Testis (tissue), 3 donors: ENCODE data around the gene RALGPS1. TPM values are rescaled to one million over a fixed set of nuclear protein-coding genes. Genes with fewer than 3 reads are reported as not detected.

Experiments
- DNase-seq: peaks from one replicate; pipeline ENCODE4 v3.0.0-alpha.2; 2019
- H3K27ac ChIP-seq, 2 donors: fragments of 200-600 bp; sonication (generic); one replicate each; pipeline ENCODE4 v1.5.1; 2019
- H3K27me3 ChIP-seq: fragments of 200-600 bp; sonication (generic); one replicate; pipeline ENCODE4 v1.5.1; 2019
- H3K36me3 ChIP-seq: fragments of 200-600 bp; sonication (generic); one replicate; pipeline ENCODE4 v1.5.1; 2017; ENCODE audit warnings: low read depth; ENCODE audit errors: missing control alignments
- H3K4me1 ChIP-seq: fragments of 200-600 bp; sonication (generic); one replicate; pipeline ENCODE4 v1.5.1; 2019
- H3K4me3 ChIP-seq, 2 donors: fragments of 200-600 bp; sonication (generic); one replicate each; pipeline ENCODE4 v1.5.1; 2017 to 2019
- H3K9me3 ChIP-seq: fragments of 200-600 bp; sonication (generic); one replicate; pipeline ENCODE4 v1.5.1; 2017
- CTCF ChIP-seq, 3 experiments: fragments of 450-650 bp in 2 of 3; fragments of 200-600 bp in 1 of 3; sonication (generic) in 1 of 3; IDR thresholded peaks; one replicate each; pipeline ENCODE4 v1.5.1; 2016 to 2019; ENCODE audit warnings: antibody characterized with exemption in 3 of 3, mild to moderate bottlenecking in 2 of 3, moderate library complexity in 1 of 3
- POLR2A ChIP-seq: fragments of 450-650 bp; IDR thresholded peaks from one replicate; pipeline ENCODE4 v1.6.1; 2017; ENCODE audit warnings: antibody characterized with exemption, mild to moderate bottlenecking, moderate library complexity
- WGBS, 2 donors: methylation state at CpG; one replicate each; pipeline ENCODE4 v1.1.5; 2018; 5-methylcytosine and 5-hydroxymethylcytosine counted together
- intact Hi-C: fragments of 100-400 bp; cut with DNase I; formaldehyde crosslinking; loops from one replicate; pipeline ENCODE4 v1.15.1; 2023; ENCODE audit warnings: low total_unique reads
- polyA plus RNA-seq: library from polyadenylated mRNA; stranded (reverse); fragments of 350-450 nt; fragmentation: Illumina TruSeq; extraction: RNeasy Lipid Tissue Mini Kit (QIAGEN cat#74804); gene quantifications from one replicate; pipeline ENCODE4 v1.2.3, GENCODE V29; 2014; ENCODE audit warnings: low read depth, low replicate concordance; ENCODE audit not compliant: insufficient read depth
- total RNA-seq, 2 donors: library from RNA; depleted of rRNA; stranded (reverse); fragments of >200 nt; gene quantifications; one replicate each; pipeline ENCODE4 v1.2.3, GENCODE V29; 2016

Gene RALGPS1
- total and polyA plus RNA-seq, 3 donors from 2014 or later, result 35.9 to 48.6 (median 36.9) TPM

- no peak for DNase-seq
- TF ChIP-seq POLR2A (no peak), CTCF (IDR thresholded peaks at IDR 0.05) (no peak)
- H3K27ac ChIP-seq, result no peak overlapping the region
- H3K4me1 ChIP-seq, result peaks cover 5% of the 10 kb centered on the region
- whole genome bisulfite sequencing, 2 donors, result 96 to 97% methylated on average over 3 of the region's 3 CpGs
- intact Hi-C loops, result no loop called here
- no peaks in the 10 kb centered on the region for H3K9me3 ChIP-seq
- no peaks in the 10 kb centered on the region for H3K27me3 ChIP-seq
- H3K4me3 ChIP-seq, result no peak overlapping the region
- H3K36me3 ChIP-seq, result no peaks in the 10 kb centered on the region
Observed at GRCh38 chr9:127061411-127061810, 146.8 kb downstream of the RALGPS1 start.

DNA sequence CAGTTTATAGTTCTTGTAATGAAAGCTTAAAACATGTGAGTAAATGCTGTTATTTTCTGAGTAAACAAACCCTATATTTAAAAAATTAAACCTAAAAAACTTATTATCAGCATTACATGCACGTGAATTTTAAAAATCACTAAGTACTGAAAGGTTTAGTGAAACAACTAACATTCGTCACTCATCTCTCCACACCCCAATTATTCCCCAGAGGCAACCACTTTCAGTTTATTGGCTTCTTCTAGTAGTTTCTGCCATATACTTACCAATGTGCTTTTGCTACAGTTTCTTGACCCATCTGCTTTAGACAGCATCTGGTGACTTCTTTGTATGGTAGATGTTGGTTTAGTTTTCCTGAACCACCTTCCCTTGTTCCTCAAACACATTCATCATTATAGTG is 149.8 kb downstream of the RALGPS1 start:
- no peak overlapping the region for H3K4me3 ChIP-seq

GRCh38 chr9:127065592-127065991 is 151.0 kb downstream of the RALGPS1 start:
- Histone ChIP-seq H3K36me3 (no peaks in the 10 kb centered on the region), H3K27me3 (no peaks in the 10 kb centered on the region), H3K4me1 (no peaks in the 10 kb centered on the region), H3K9me3 (no peaks in the 10 kb centered on the region), H3K4me3 (no peak overlapping the region), H3K27ac (no peak overlapping the region)
- intact Hi-C loops, result no loop called here
- TF ChIP-seq POLR2A (no peak), CTCF (IDR thresholded peaks at IDR 0.05) (no peak)
- WGBS, 2 donors, result 77 to 81% methylated on average over 1 of the region's 1 CpG
- no peak for DNase-seq

More for the DNA sequence above, 149.8 kb downstream of the RALGPS1 start:
- Histone ChIP-seq H3K9me3 (no peaks in the 10 kb centered on the region), H3K27ac (no peak overlapping the region), H3K36me3 (no peaks in the 10 kb centered on the region), H3K27me3 (no peaks in the 10 kb centered on the region), H3K4me1 (peaks cover 5% of the 10 kb centered on the region)
- 77 to 81% methylated on average over 2 of the region's 2 CpGs for WGBS, 2 donors
- no peak for DNase-seq
- intact Hi-C loops, result no loop called here
- TF ChIP-seq CTCF (IDR thresholded peaks at IDR 0.05), result no peak
- TF ChIP-seq POLR2A, result no peak

GRCh38 chr9:127066060-127066850 is 151.7 kb downstream of the RALGPS1 start:
- no peaks in the 10 kb centered on the region for H3K4me1 ChIP-seq
- no peak for DNase-seq
- H3K9me3 ChIP-seq, result no peaks in the 10 kb centered on the region
- no peak overlapping the region for H3K27ac ChIP-seq
- no peak overlapping the region for H3K4me3 ChIP-seq
- no peaks in the 10 kb centered on the region for H3K27me3 ChIP-seq
- intact Hi-C loops, result no loop called here
- no peak for TF ChIP-seq CTCF (IDR thresholded peaks at IDR 0.05)
- TF ChIP-seq POLR2A, result no peak
- WGBS, 2 donors, result 93 to 94% methylated on average over 9 of the region's 9 CpGs
- H3K36me3 ChIP-seq, result no peaks in the 10 kb centered on the region

GRCh38 chr9:127066851-127067136 is 152.2 kb downstream of the RALGPS1 start:
- intact Hi-C loops, result no loop called here
- Histone ChIP-seq H3K36me3 (no peaks in the 10 kb centered on the region), H3K27me3 (no peaks in the 10 kb centered on the region), H3K4me1 (no peaks in the 10 kb centered on the region), H3K4me3 (no peak overlapping the region), H3K27ac (no peak overlapping the region), H3K9me3 (no peaks in the 10 kb centered on the region)
- 91 to 100% methylated on average over 2 of the region's 2 CpGs for WGBS, 2 donors
- no peak for TF ChIP-seq CTCF (IDR thresholded peaks at IDR 0.05)
- no peak for TF ChIP-seq POLR2A
- DNase-seq, result no peak
